Endothelial cell of umbilical vein (primary cell): Measurements from ENCODE around the gene PTGS1. TPM values are rescaled to one million over a fixed set of nuclear protein-coding genes. Genes with fewer than 3 reads are reported as not detected.
"Not testable (repeated sequence)": the region's sequence is repeated elsewhere in the genome, so short reads cannot be mapped to it uniquely, and the experiment has no call there.

Source experiments
- BruUV-seq: library from RNA; stranded (reverse); fragments of 400-500 nt; replicated peaks from 2 replicates; lab custom pipeline; 2021; lab: Mats Ljungman, UMichigan
- CTCF ChIA-PET: fragments of 300-600, 350-600 bp; sonication (Branson Sonifier 250); formaldehyde crosslinking; loops from one replicate; lab custom pipeline; 2021; ENCODE audit warnings: antibody characterized with exemption, inconsistent platforms; lab: Charles Lee
- POLR2A ChIA-PET: fragments of 300-600, 350-600 bp; sonication (Branson Sonifier 250); formaldehyde crosslinking; loops from one replicate; lab custom pipeline; 2021; ENCODE audit warnings: antibody characterized with exemption, inconsistent platforms; lab: Charles Lee
- DNase-seq: peaks from one replicate; pipeline ENCODE4 v3.0.0-alpha.2; 2011; ENCODE audit warnings: low read depth, low spot score
- FAIRE-seq: peaks from 2 replicates; lab custom pipeline; 2011; peaks lifted over from hg19 to GRCh38; lab: Jason Lieb, UNC
- H2AFZ ChIP-seq: 2 replicates; pipeline ENCODE4 v1.6.0; 2012; ENCODE audit warnings: low read depth, low read length, control low read depth, inconsistent platforms
- H3K27ac ChIP-seq: 2 replicates; pipeline ENCODE4 v1.5.1; 2011; ENCODE audit warnings: low read depth, mild to moderate bottlenecking, control low read depth, low read length, moderate library complexity; ENCODE audit not compliant: insufficient read depth
- H3K27me3 ChIP-seq, 2 experiments: 2 replicates each; pipeline versions ENCODE4 v1.6.0 to v1.6.1; 2011; ENCODE audit warnings: low read length in 2 of 2, mixed read lengths in 1 of 2; ENCODE audit not compliant: control insufficient read depth in 2 of 2, insufficient read depth in 2 of 2
- H3K36me3 ChIP-seq, 2 experiments: 2 replicates in 1 of 2; 3 replicates in 1 of 2; pipeline ENCODE4 v1.5.1; 2011; ENCODE audit warnings: low read length in 2 of 2, mild to moderate bottlenecking in 1 of 2, moderate library complexity in 1 of 2; ENCODE audit not compliant: control insufficient read depth in 2 of 2, insufficient read depth in 2 of 2; ENCODE audit errors: extremely low read depth in 1 of 2
- H3K4me1 ChIP-seq: 3 replicates; pipeline ENCODE4 v1.5.1; 2011; ENCODE audit warnings: mild to moderate bottlenecking, low read length; ENCODE audit not compliant: control insufficient read depth, insufficient read depth; ENCODE audit errors: extremely low read depth
- H3K4me2 ChIP-seq: 2 replicates; pipeline ENCODE4 v1.6.1; 2011; ENCODE audit warnings: low read length, control low read depth, mixed read lengths; ENCODE audit not compliant: insufficient read depth
- H3K4me3 ChIP-seq, 3 experiments: fragments of 200-600 bp in 1 of 3; sonication (generic), shearing (Covaris generic) in 1 of 3; replicated peaks in 1 of 3; 2 replicates each; pipeline ENCODE4 v1.5.1; 2011 to 2016; ENCODE audit warnings: control low read depth in 3 of 3, low read length in 3 of 3, mild to moderate bottlenecking in 2 of 3, inconsistent platforms in 1 of 3, low read depth in 1 of 3, moderate library complexity in 1 of 3; ENCODE audit not compliant: insufficient read depth in 1 of 3
- H3K79me2 ChIP-seq: 2 replicates; pipeline ENCODE4 v1.6.0; 2012; ENCODE audit warnings: low read length, inconsistent platforms; ENCODE audit not compliant: control insufficient read depth, insufficient read depth
- H3K9ac ChIP-seq: replicated peaks from 2 replicates; pipeline ENCODE3; 2011; ENCODE audit warnings: low read length, control low read depth; ENCODE audit not compliant: insufficient read depth; ENCODE audit errors: extremely low read depth
- H3K9me1 ChIP-seq: replicated peaks from 3 replicates; pipeline ENCODE4 v1.6.0; 2011; ENCODE audit warnings: mild to moderate bottlenecking, low read length; ENCODE audit not compliant: control insufficient read depth, insufficient read depth; ENCODE audit errors: extremely low read depth
- H3K9me3 ChIP-seq: replicated peaks from 2 replicates; pipeline ENCODE4 v1.5.1; 2012; ENCODE audit warnings: low read length, inconsistent platforms; ENCODE audit not compliant: control insufficient read depth, insufficient read depth
- H4K20me1 ChIP-seq: replicated peaks from 2 replicates; pipeline ENCODE3; 2011; ENCODE audit warnings: mild to moderate bottlenecking, low read length; ENCODE audit not compliant: control insufficient read depth, insufficient read depth; ENCODE audit errors: extremely low read depth
- EZH2 ChIP-seq: IDR thresholded peaks from 2 replicates; pipeline ENCODE4 v1.6.1; 2012; ENCODE audit warnings: borderline replicate concordance, low read depth, mild to moderate bottlenecking, moderate library complexity, low read length, inconsistent platforms; ENCODE audit not compliant: severe bottlenecking
- FOS ChIP-seq: IDR thresholded peaks from 2 replicates; pipeline ENCODE4 v1.6.1; 2011; ENCODE audit warnings: mild to moderate bottlenecking, low read length, moderate library complexity, borderline replicate concordance; ENCODE audit not compliant: insufficient read depth
- GATA2 ChIP-seq: IDR thresholded peaks from 2 replicates; pipeline ENCODE4 v1.7.0; 2011; ENCODE audit warnings: low read depth, mild to moderate bottlenecking, moderate library complexity, mixed read lengths, low read length; ENCODE audit not compliant: insufficient read length, insufficient read depth
- JUN ChIP-seq: IDR thresholded peaks from 2 replicates; pipeline ENCODE4 v1.6.1; 2011; ENCODE audit warnings: borderline replicate concordance, low read depth; ENCODE audit not compliant: insufficient read length, insufficient read depth
- MYC ChIP-seq: IDR thresholded peaks from one replicate; pipeline ENCODE4 v1.6.1; 2011; ENCODE audit warnings: mild to moderate bottlenecking, low read depth, low read length
- POLR2A ChIP-seq: IDR thresholded peaks from 2 replicates; pipeline ENCODE4 v1.6.1; 2012; ENCODE audit warnings: low read depth, mild to moderate bottlenecking, control low read depth, low read length
- POLR2AphosphoS5 ChIP-seq: IDR thresholded peaks from 2 replicates; pipeline ENCODE4 v1.6.1; 2012; ENCODE audit warnings: low read depth, mild to moderate bottlenecking, control low read depth, low read length, moderate library complexity; ENCODE audit not compliant: insufficient read depth
- dilution Hi-C: fragments of 300-500 bp; cut with MboI; formaldehyde crosslinking; loops from one replicate; pipeline ENCODE4 v1.15.0; 2019; ENCODE audit warnings: low sequenced_read_pairs; ENCODE audit not compliant: extremely low pct_ligation_motif_present
- intact Hi-C: fragments of 100-400 bp; cut with micrococcal nuclease; formaldehyde crosslinking; loops from one replicate; pipeline ENCODE4 v1.10.0; 2022
- polyA plus RNA-seq, 4 experiments: library from polyadenylated mRNA; depleted of rRNA in 3 of 4; stranded (reverse) in 3 of 4; unstranded in 1 of 4; fragments of >200 nt; gene quantifications; 2 replicates each; pipeline versions ENCODE4 v1.2.1 to v1.2.3, GENCODE V29; 2011 to 2012; ENCODE audit warnings: missing spikeins in 1 of 4
- total RNA-seq: library from RNA; stranded (reverse); gene quantifications from 2 replicates; pipeline ENCODE4 v1.2.3, GENCODE V29; 2021
- TF ChIP-seq, protein P1 (sequence below), 2 donors: IDR thresholded peaks; 1 replicate in 1 of 2; 2 replicates in 1 of 2; pipeline ENCODE4 v1.5.1; 2011; ENCODE audit warnings: low read length in 2 of 2, mild to moderate bottlenecking in 2 of 2, moderate library complexity in 2 of 2, control low read depth in 1 of 2, inconsistent platforms in 1 of 2, low read depth in 1 of 2; ENCODE audit not compliant: insufficient read depth in 1 of 2; ENCODE audit errors: extremely low read depth in 1 of 2
- TF ChIP-seq, protein P2 (sequence below): IDR thresholded peaks from 2 replicates; pipeline ENCODE4 v1.6.1; 2011; ENCODE audit not compliant: insufficient read depth, insufficient read length

Gene PTGS1
- total and polyA plus RNA-seq, 2 donors (not counting 3 experiments of a cell fraction or from before 2014, with no cell fraction given): 37.6 to 45.2 TPM

- Histone ChIP-seq H3K4me3 (no peak overlapping the region), H3K27me3 (no peaks in the 10 kb centered on the region), H3K9me3 (no peaks in the 10 kb centered on the region), H3K79me2 (no peaks in the 10 kb centered on the region), H3K9ac (no peak overlapping the region), H3K4me1 (no peaks in the 10 kb centered on the region), H3K36me3 (no peaks in the 10 kb centered on the region), H3K4me2 (no peak overlapping the region), H2AFZ (no peak overlapping the region), H3K9me1 (no peaks in the 10 kb centered on the region), H4K20me1 (no peaks in the 10 kb centered on the region), H3K27ac (no peak overlapping the region)
- CTCF ChIA-PET: interaction anchor here (1.1 kb wide), 1 partner anchor 450 kb away, joined by 3 read pairs; no protein-coding TSS in a partner anchor
- TF ChIP-seq, protein P1, sequence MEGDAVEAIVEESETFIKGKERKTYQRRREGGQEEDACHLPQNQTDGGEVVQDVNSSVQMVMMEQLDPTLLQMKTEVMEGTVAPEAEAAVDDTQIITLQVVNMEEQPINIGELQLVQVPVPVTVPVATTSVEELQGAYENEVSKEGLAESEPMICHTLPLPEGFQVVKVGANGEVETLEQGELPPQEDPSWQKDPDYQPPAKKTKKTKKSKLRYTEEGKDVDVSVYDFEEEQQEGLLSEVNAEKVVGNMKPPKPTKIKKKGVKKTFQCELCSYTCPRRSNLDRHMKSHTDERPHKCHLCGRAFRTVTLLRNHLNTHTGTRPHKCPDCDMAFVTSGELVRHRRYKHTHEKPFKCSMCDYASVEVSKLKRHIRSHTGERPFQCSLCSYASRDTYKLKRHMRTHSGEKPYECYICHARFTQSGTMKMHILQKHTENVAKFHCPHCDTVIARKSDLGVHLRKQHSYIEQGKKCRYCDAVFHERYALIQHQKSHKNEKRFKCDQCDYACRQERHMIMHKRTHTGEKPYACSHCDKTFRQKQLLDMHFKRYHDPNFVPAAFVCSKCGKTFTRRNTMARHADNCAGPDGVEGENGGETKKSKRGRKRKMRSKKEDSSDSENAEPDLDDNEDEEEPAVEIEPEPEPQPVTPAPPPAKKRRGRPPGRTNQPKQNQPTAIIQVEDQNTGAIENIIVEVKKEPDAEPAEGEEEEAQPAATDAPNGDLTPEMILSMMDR (IDR thresholded peaks at IDR 0.05; ENCODE audit: extremely low read depth in 1 of 2, insufficient read depth in 1 of 2, low read depth in 1 of 2, low read length in 2 of 2): no peak
- TF ChIP-seq GATA2 (no peak), MYC (no peak), FOS (no peak), EZH2 (no peak), POLR2AphosphoS5 (no peak), POLR2A (no peak), JUN (no peak)
- TF ChIP-seq, protein P2, sequence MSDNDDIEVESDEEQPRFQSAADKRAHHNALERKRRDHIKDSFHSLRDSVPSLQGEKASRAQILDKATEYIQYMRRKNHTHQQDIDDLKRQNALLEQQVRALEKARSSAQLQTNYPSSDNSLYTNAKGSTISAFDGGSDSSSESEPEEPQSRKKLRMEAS: no peak
- POLR2A ChIA-PET: no interaction called here
- FAIRE-seq (no peak), DNase-seq (no peak)
- dilution Hi-C loops: loop anchor here (25.0 kb wide), 1 partner anchor 249 kb away; no protein-coding TSS in a partner anchor
- intact Hi-C loops: no loop called here
- BruUV-seq: no TSS peak
These were observed 9.9 kb upstream of the PTGS1 start for GRCh38 chr9:122360891-122361290.

GRCh38 chr9:122363131-122363530 lies 7.7 kb upstream of the PTGS1 start:
- H2AFZ ChIP-seq, H3K79me2 ChIP-seq, H4K20me1 ChIP-seq, intact Hi-C loops, H3K4me1 ChIP-seq, H3K4me3 ChIP-seq, POLR2A ChIA-PET, H3K27me3 ChIP-seq, H3K4me2 ChIP-seq, H3K9me3 ChIP-seq, H3K27ac ChIP-seq, H3K9me1 ChIP-seq, H3K36me3 ChIP-seq, H3K9ac ChIP-seq, DNase-seq, BruUV-seq, FAIRE-seq: not testable (repeated sequence)
- dilution Hi-C loops: loop anchor here (25.0 kb wide), 1 partner anchor 251 kb away; no protein-coding TSS in a partner anchor
- CTCF ChIA-PET: interaction anchor here (0.8 to 2.4 kb wide), 3 partner anchors 238 to 448 kb away, joined by 3 to 8 read pairs (median 7); no protein-coding TSS in a partner anchor
